ENCODE measurements around the gene KRT80. TPM values are rescaled to one million over a fixed set of nuclear protein-coding genes. Genes with fewer than 3 reads are reported as not detected.

The KRT80 gene
- total and polyA plus RNA-seq, 2 of the 13 experiments (the other 11 are each of a cell fraction or from before 2014, with no cell fraction given): 0.27 to 0.53 TPM

DNA sequence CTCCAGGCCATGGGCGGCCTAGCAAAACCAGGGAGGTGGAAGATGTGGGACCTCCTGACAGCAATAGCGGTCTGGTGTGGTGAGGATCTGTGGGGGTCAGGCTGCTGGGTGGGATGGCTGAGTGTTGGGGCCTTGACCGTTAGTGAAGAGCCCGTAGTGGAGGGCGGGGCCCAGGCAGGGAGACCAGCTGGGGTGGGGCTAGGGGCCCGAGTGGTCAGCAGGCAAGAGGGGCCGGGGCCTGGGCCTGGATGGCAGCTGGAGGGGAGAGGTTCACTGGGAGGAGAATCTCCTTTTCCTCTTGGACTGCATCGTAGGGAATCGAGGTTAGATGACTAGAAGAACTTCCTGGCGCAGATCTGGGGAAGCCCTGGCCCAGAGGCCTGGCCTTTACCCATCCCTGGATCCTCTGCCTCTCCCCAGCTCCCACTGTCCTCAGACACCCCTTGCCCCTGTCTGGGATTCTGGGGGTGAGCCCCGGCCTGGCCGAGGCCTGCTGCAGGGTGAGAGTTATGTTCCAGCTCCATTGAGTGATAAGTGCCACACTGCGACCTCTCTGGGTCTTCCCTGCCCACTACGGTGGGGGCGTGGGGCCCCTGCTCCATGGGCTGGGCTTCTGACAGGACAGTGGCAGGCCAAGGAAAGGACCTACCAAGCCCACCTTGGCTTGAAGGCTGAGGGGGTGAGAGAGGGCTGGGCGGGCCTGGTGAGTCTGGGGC, 47.1 kb downstream of the KRT80 start:
- Histone ChIP-seq H3K9ac (ENCODE audit: insufficient read depth, low read depth, low read length) (no peak overlapping the region), H3K4me2 (ENCODE audit: low read depth, low read length) (no peak overlapping the region), H3K27me3 (ENCODE audit: control insufficient read depth in 1 of 2, insufficient read depth in 2 of 2, low read length in 2 of 2) (peaks cover under 1 to 21% of the 10 kb centered on the region in 2 experiments; a peak in 3 of 5 replicates), H3K79me2 (ENCODE audit: insufficient read depth, low read length) (no peaks in the 10 kb centered on the region), H4K20me1 (ENCODE audit: insufficient read depth, low read length) (no peaks in the 10 kb centered on the region), H2AFZ (ENCODE audit: low read length) (no peak overlapping the region), H3K4me3 (replicated peaks in 1 of 3; ENCODE audit: insufficient read depth in 1 of 3, low read depth in 2 of 3, low read length in 3 of 3) (no peak overlapping the region), H3K27ac (ENCODE audit: extremely low read length, insufficient read depth, low read length) (no peak overlapping the region), H3K4me1 (ENCODE audit: insufficient read depth, low read length) (peaks cover 7% of the 10 kb centered on the region; the same call in 1 of the 2 replicates), H3K36me3 (replicated peaks in 1 of 2; ENCODE audit: control insufficient read depth in 1 of 2, insufficient read depth in 2 of 2, low read length in 2 of 2) (no peaks in the 10 kb centered on the region), H3K9me3 (ENCODE audit: low read length) (no peaks in the 10 kb centered on the region)
- intact Hi-C loops (cut with micrococcal nuclease; ENCODE audit: unreplicated experiment): no loop called here
- no peak for ATAC-seq
- CTCF ChIA-PET (ENCODE audit: low intra/inter-chr PET ratio, low total read pairs): no interaction called here
- BruUV-seq (replicated peaks): no TSS peak
- no peak for DNase-seq (ENCODE audit: low spot score)
- WGBS (ENCODE audit: low lambda C conversion rate): 52% methylated on average over 12 of the region's 16 CpGs
- FAIRE-seq: no peak
- in situ Hi-C loops (cut with HindIII; ENCODE audit: extremely low pct_ligation_motif_present, low pct_unique_long_range_greater_than_20kb): loop anchor here (5.0 to 25.0 kb wide), 4 partner anchors 183 to 843 kb away; no protein-coding TSS in a partner anchor
- TF ChIP-seq DR1 (CRISPR knock-in tag; IDR thresholded peaks at IDR 0.05) (no peak), ZSCAN21 (CRISPR knock-in tag; IDR thresholded peaks at IDR 0.05; ENCODE audit: borderline replicate concordance) (no peak), KDM1A (CRISPR knock-in tag; IDR thresholded peaks at IDR 0.05) (no peak), PAF1 (CRISPR knock-in tag; IDR thresholded peaks at IDR 0.05) (no peak), ZZZ3 (CRISPR knock-in tag; IDR thresholded peaks at IDR 0.05; ENCODE audit: borderline replicate concordance) (no peak), SP1 (IDR thresholded peaks at IDR 0.05) (no peak), SP1 (CRISPR knock-in tag; IDR thresholded peaks at IDR 0.05) (no peak), ZIK1 (CRISPR knock-in tag; IDR thresholded peaks at IDR 0.05; ENCODE audit: borderline replicate concordance, low read depth) (no peak), RORA (CRISPR knock-in tag; IDR thresholded peaks at IDR 0.05) (no peak), ZNF282 (IDR thresholded peaks at IDR 0.05; ENCODE audit: partially characterized antibody) (no peak), ZBTB34 (CRISPR knock-in tag; IDR thresholded peaks at IDR 0.05) (no peak)
- TF ChIP-seq, protein P1, sequence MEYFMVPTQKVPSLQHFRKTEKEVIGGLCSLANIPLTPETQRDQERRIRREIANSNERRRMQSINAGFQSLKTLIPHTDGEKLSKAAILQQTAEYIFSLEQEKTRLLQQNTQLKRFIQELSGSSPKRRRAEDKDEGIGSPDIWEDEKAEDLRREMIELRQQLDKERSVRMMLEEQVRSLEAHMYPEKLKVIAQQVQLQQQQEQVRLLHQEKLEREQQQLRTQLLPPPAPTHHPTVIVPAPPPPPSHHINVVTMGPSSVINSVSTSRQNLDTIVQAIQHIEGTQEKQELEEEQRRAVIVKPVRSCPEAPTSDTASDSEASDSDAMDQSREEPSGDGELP (IDR thresholded peaks at IDR 0.05; ENCODE audit: borderline replicate concordance, low read depth): no peak
- POLR2A ChIA-PET: no interaction called here
